ENCODE results near the gene PSIP1. TPM values are rescaled to one million over a fixed set of nuclear protein-coding genes. Genes with fewer than 3 reads are reported as not detected.
A peak's percentile ranks its signal among the peaks of the same experiment; 100 is the strongest.
"Not testable (repeated sequence)": the region's sequence is repeated elsewhere in the genome, so short reads cannot be mapped to it uniquely, and the experiment has no call there.

Gene PSIP1
- total RNA-seq, 2 donors from 2014 or later = 226 to 257 TPM

DNA sequence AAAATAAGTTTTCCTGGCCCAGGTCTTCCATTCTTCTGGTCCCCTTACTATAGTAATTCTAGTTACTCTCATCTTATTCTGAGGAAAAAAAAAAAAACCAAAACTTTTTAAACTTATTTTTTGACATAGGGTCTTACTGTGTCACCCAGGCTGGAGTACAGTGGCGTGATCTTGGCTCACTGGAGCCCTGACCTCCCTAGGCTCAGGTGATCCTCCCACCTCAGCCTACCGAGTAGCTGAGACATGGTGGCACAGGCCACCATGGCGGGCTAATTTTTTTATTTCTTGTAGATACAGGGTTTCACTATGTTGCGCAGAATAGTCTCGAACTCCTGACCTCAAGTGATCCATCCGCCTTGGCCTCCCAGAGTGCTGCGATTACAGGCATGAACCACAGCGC, 49.7 kb downstream of the PSIP1 start:
- Histone ChIP-seq H3K9me3 (ENCODE audit: control insufficient read depth, low read length) (no peaks in the 10 kb centered on the region), H3K36me3 (ENCODE audit: control insufficient read depth, insufficient read depth, low read length) (peaks cover 88% of the 10 kb centered on the region), H3K9ac (ENCODE audit: extremely low read depth, low read length, poor library complexity, severe bottlenecking) (no peak overlapping the region), H3K27me3 (ENCODE audit: control insufficient read depth, insufficient read depth, low read length, poor library complexity, severe bottlenecking) (no peaks in the 10 kb centered on the region), H3K4me1 (ENCODE audit: control insufficient read depth, insufficient read depth, low read length) (no peaks in the 10 kb centered on the region), H3K4me3 (ENCODE audit: low read length) (no peak overlapping the region), H3K27ac (ENCODE audit: low read depth, low read length) (no peak overlapping the region)
- H3K9me3 Mint-ChIP-seq = no peaks in the 10 kb centered on the region
- H3K36me3 Mint-ChIP-seq (ENCODE audit: low read depth) = peaks cover 71% of the 10 kb centered on the region
- TF ChIP-seq, protein P1, sequence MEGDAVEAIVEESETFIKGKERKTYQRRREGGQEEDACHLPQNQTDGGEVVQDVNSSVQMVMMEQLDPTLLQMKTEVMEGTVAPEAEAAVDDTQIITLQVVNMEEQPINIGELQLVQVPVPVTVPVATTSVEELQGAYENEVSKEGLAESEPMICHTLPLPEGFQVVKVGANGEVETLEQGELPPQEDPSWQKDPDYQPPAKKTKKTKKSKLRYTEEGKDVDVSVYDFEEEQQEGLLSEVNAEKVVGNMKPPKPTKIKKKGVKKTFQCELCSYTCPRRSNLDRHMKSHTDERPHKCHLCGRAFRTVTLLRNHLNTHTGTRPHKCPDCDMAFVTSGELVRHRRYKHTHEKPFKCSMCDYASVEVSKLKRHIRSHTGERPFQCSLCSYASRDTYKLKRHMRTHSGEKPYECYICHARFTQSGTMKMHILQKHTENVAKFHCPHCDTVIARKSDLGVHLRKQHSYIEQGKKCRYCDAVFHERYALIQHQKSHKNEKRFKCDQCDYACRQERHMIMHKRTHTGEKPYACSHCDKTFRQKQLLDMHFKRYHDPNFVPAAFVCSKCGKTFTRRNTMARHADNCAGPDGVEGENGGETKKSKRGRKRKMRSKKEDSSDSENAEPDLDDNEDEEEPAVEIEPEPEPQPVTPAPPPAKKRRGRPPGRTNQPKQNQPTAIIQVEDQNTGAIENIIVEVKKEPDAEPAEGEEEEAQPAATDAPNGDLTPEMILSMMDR (conservative IDR thresholded peaks at IDR 0.05) = no peak
- no peaks in the 10 kb centered on the region for H3K27me3 Mint-ChIP-seq (ENCODE audit: insufficient read depth)
- H3K27ac Mint-ChIP-seq = no peak overlapping the region
- WGBS, 2 experiments (ENCODE audit: insufficient coverage in 1 of 2, insufficient read length in 1 of 2) = 94 to 96% methylated on average over 6 to 8 of the region's 8 CpGs
- H3K4me1 Mint-ChIP-seq = no peaks in the 10 kb centered on the region
- DNase-seq = no peak
- no peak overlapping the region for H3K4me3 Mint-ChIP-seq

DNA sequence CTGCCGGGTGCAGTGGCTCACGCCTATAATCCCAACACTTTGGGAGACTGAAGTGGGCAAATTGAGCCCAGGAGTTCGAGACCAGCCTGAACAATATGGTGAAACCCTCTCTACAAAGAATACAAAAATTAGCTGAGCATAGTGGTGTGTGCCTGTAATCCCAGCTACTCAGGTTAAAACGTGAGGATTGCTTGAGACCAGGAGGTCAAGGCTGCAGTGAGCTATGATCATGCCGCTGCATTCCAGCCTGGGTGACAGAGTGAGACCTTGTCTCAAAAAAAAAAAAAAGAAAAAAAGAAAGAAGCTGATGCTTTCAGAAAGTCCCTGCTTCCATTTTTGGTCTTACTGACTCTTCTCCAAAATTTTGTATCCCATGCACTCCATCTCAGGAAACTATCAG, 56.8 kb downstream of the PSIP1 start:
- 99 to 100% methylated on average over 2 to 5 of the region's 5 CpGs for WGBS, 2 experiments (ENCODE audit: insufficient coverage in 1 of 2, insufficient read length in 1 of 2)
- no peak overlapping the region for H3K27ac Mint-ChIP-seq

DNA sequence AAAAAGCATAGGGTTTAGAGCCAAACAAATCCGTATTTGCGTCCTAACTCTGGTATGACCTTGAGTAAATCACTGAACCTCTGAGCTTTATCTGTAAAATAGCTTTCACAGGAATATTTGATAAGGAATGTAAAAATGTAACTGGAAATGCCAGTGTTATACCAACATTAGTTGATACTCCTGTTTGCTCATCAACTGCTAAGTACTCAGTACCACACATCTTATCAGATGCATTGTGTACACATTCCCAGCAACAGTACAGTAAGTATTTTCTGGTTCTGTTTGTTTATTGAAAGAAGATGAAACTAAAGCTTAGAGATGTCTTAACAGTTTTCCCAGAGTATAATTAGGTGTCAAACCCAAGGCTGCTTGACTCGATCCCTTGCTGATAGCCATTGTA, 66.6 kb downstream of the PSIP1 start:
- H3K36me3 ChIP-seq (ENCODE audit: control insufficient read depth, insufficient read depth, low read length) = peaks cover 76% of the 10 kb centered on the region
- WGBS, 2 experiments (ENCODE audit: insufficient coverage in 1 of 2, insufficient read length in 1 of 2) = 88 to 95% methylated on average over 3 of the region's 3 CpGs
- no peak overlapping the region for H3K27ac Mint-ChIP-seq

More for the DNA sequence above, 56.8 kb downstream of the PSIP1 start:
- H3K9me3 Mint-ChIP-seq = no peaks in the 10 kb centered on the region
- no peaks in the 10 kb centered on the region for H3K9me3 ChIP-seq (ENCODE audit: control insufficient read depth, low read length)
- no peak overlapping the region for H3K27ac ChIP-seq (ENCODE audit: low read depth, low read length)
- no peak overlapping the region for H3K4me3 ChIP-seq (ENCODE audit: low read length)
- H3K4me1 ChIP-seq (ENCODE audit: control insufficient read depth, insufficient read depth, low read length) = no peaks in the 10 kb centered on the region
- TF ChIP-seq, protein P1 (conservative IDR thresholded peaks at IDR 0.05) = no peak
- no peaks in the 10 kb centered on the region for H3K27me3 ChIP-seq (ENCODE audit: control insufficient read depth, insufficient read depth, low read length, poor library complexity, severe bottlenecking)
- H3K9ac ChIP-seq (ENCODE audit: extremely low read depth, low read length, poor library complexity, severe bottlenecking) = no peak overlapping the region
- H3K36me3 Mint-ChIP-seq (ENCODE audit: low read depth) = peaks cover 64% of the 10 kb centered on the region
- no peaks in the 10 kb centered on the region for H3K4me1 Mint-ChIP-seq
- peaks cover 84% of the 10 kb centered on the region for H3K36me3 ChIP-seq (ENCODE audit: control insufficient read depth, insufficient read depth, low read length)
- DNase-seq = no peak
- no peak overlapping the region for H3K4me3 Mint-ChIP-seq
- H3K27me3 Mint-ChIP-seq (ENCODE audit: insufficient read depth) = no peaks in the 10 kb centered on the region

DNA sequence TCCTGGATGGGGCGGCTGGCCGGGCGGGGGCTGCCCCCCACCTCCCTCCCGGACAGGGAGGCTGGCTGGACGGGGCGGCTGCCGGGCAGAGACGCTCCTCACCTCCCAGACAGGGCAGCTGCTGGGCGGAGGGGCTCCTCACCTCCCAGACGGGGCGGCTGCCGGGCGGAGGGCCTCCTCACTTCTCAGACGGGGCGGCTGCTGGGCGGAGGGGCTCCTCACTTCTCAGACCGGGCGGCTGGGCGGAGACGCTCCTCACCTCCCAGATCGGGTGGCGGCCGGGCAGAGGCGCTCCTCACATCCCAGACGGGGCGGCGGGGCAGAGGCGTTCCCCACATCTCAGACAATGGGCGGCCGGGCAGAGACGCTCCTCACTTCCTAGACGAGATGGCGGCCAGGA, 68.5 kb downstream of the PSIP1 start:
- peaks cover 76% of the 10 kb centered on the region for H3K36me3 ChIP-seq (ENCODE audit: control insufficient read depth, insufficient read depth, low read length)
- not testable (repeated sequence) for H3K27ac Mint-ChIP-seq; H3K27me3 Mint-ChIP-seq (ENCODE audit: insufficient read depth); H3K9ac ChIP-seq (ENCODE audit: extremely low read depth, low read length, poor library complexity, severe bottlenecking); H3K4me1 ChIP-seq (ENCODE audit: control insufficient read depth, insufficient read depth, low read length); H3K4me3 Mint-ChIP-seq; H3K4me3 ChIP-seq (ENCODE audit: low read length); H3K4me1 Mint-ChIP-seq; H3K27me3 ChIP-seq (ENCODE audit: control insufficient read depth, insufficient read depth, low read length, poor library complexity, severe bottlenecking); H3K27ac ChIP-seq (ENCODE audit: low read depth, low read length); DNase-seq
- WGBS, 2 experiments (ENCODE audit: insufficient coverage in 1 of 2, insufficient read length in 1 of 2) = 97% methylated on average over 7 to 33 of the region's 33 CpGs
- Mint-ChIP-seq H3K36me3 (ENCODE audit: low read depth) (peaks cover 92% of the 10 kb centered on the region), H3K9me3 (peaks cover 59% of the 10 kb centered on the region)
- H3K9me3 ChIP-seq (ENCODE audit: control insufficient read depth, low read length) = peaks cover 67% of the 10 kb centered on the region

More for the DNA sequence above, 66.6 kb downstream of the PSIP1 start:
- Mint-ChIP-seq H3K4me1 (no peaks in the 10 kb centered on the region), H3K9me3 (peaks cover 45% of the 10 kb centered on the region), H3K36me3 (ENCODE audit: low read depth) (peaks cover 91% of the 10 kb centered on the region), H3K4me3 (no peak overlapping the region), H3K27me3 (ENCODE audit: insufficient read depth) (no peaks in the 10 kb centered on the region)
- peak overlapping the region; percentile 65 for H3K4me3 ChIP-seq (ENCODE audit: low read length)
- H3K9ac ChIP-seq (ENCODE audit: extremely low read depth, low read length, poor library complexity, severe bottlenecking) = no peak overlapping the region
- TF ChIP-seq, protein P1 (conservative IDR thresholded peaks at IDR 0.05) = no peak
- H3K9me3 ChIP-seq (ENCODE audit: control insufficient read depth, low read length) = peaks cover 48% of the 10 kb centered on the region
- H3K27me3 ChIP-seq (ENCODE audit: control insufficient read depth, insufficient read depth, low read length, poor library complexity, severe bottlenecking) = no peaks in the 10 kb centered on the region
- peaks cover 2% of the 10 kb centered on the region for H3K4me1 ChIP-seq (ENCODE audit: control insufficient read depth, insufficient read depth, low read length)
- no peak for DNase-seq
- H3K27ac ChIP-seq (ENCODE audit: low read depth, low read length) = no peak overlapping the region

DNA sequence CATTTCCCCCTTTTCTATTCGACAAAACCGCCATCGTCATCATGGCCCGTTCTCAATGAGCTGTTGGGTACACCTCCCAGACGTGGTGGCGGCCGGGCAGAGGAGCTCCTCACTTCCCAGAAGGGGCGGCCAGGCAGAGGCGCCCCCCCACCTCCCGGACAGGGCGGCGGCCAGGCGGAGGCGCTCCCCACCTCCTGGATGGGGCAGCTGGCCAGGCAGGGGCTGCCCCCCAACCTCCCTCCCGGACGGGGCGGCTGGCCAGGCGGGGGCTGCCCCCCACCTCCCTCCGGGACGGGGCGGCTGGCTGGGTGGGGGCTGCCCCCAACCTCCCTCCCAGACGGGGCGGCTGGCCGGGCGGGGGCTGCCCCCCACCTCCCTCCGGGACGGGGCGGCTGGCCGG, 68.9 kb downstream of the PSIP1 start:
- H3K9ac ChIP-seq (ENCODE audit: extremely low read depth, low read length, poor library complexity, severe bottlenecking); H3K4me3 ChIP-seq (ENCODE audit: low read length); H3K4me1 Mint-ChIP-seq; H3K4me3 Mint-ChIP-seq; H3K27ac ChIP-seq (ENCODE audit: low read depth, low read length); DNase-seq; H3K27ac Mint-ChIP-seq; H3K4me1 ChIP-seq (ENCODE audit: control insufficient read depth, insufficient read depth, low read length); H3K27me3 Mint-ChIP-seq (ENCODE audit: insufficient read depth); H3K27me3 ChIP-seq (ENCODE audit: control insufficient read depth, insufficient read depth, low read length, poor library complexity, severe bottlenecking): not testable (repeated sequence)
- Mint-ChIP-seq H3K9me3 (peaks cover 59% of the 10 kb centered on the region), H3K36me3 (ENCODE audit: low read depth) (peaks cover 92% of the 10 kb centered on the region)
- H3K36me3 ChIP-seq (ENCODE audit: control insufficient read depth, insufficient read depth, low read length) = peaks cover 76% of the 10 kb centered on the region
- 90% methylated on average over 27 of the region's 29 CpGs; no CpG with 5 or more reads in 1 of the 2 experiments for WGBS, 2 experiments (ENCODE audit: insufficient coverage in 1 of 2, insufficient read length in 1 of 2)
- H3K9me3 ChIP-seq (ENCODE audit: control insufficient read depth, low read length) = peaks cover 70% of the 10 kb centered on the region
